Right hindlimb (tissue), 1 donor: ENCODE data around the gene ADGRG3.

ENCODE experiments used
- DNase-seq: peaks from one replicate; pipeline ENCODE4 v3.0.0-alpha.2; 2018

Gene ADGRG3

DNA sequence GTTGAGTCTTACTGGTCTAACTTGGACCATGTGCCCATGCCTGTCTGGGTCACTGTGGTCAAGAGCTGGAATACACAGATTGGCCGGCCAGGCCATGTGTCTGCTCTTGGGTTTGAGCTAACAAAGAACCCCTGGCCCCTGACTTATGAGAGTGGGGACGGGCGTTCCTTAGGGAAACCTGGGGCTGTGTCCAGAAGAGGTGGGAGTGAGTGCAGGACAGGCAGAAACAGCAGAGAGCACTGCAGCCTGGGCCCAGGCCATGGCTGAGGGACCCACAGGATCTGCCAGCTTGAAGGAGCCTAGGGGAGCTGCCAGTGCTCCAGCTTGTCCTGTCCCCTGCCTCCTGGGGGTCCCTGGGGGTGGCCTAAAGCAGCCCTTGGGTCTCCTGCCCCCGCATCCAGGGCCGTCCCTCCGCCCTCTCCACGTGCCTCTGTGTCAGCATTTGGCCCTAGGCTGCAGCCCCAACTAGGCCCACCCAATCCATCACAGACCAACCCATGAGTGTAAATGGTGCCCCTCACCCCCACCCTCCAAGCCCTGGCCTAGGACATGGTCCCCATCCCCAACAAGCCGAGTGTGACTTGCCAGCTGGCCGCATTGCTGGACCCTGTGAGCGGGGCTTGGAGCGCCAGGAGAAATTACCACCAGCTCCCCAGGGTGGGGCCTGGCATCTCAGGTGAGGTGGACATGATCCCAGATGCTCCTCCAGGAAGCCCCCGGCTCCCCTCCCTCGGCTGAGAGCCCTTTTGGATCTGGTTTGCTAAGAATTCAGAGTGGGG, 14.0 kb downstream of the ADGRG3 start:
- no peak for DNase-seq

DNA sequence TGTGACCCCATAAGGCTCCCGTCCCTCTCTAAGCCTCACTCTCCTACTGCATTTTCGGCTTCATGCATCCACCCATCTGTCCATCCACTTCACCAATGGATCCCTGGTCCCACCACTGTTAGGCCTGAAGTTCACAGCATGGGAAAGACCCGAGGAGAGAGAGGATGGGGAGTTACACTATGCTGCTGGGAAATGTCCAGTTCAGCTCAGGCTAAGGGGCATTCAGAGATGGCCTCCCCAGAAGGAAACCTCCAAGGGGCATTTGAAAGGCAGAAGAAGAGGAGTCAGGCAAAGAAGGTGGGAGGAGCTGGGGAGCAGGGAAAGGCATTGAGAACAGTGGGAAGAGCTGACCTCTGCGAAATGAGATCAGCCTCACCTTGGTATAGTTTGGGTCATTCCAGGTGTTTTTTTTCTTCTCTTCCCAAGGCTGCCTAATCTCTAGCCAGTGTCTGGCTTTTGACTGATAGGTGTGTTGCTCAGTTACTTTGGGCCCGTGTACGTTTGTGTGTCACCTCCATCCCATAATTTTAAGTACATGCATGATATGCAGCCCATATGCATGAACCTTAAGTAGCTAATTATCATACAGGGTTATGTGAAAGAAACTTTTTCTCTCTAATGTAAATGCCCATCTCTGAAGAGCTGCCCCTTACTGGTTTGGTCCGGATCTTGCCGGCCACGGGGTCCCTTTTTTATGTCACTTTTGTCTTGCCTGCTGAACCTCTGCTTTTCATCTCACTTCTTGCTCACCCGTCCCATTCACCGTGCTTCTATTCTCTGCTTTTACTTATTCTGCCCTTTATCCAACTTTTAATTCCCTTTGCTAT, 14.9 kb downstream of the ADGRG3 start:
- DNase-seq: no peak

DNA sequence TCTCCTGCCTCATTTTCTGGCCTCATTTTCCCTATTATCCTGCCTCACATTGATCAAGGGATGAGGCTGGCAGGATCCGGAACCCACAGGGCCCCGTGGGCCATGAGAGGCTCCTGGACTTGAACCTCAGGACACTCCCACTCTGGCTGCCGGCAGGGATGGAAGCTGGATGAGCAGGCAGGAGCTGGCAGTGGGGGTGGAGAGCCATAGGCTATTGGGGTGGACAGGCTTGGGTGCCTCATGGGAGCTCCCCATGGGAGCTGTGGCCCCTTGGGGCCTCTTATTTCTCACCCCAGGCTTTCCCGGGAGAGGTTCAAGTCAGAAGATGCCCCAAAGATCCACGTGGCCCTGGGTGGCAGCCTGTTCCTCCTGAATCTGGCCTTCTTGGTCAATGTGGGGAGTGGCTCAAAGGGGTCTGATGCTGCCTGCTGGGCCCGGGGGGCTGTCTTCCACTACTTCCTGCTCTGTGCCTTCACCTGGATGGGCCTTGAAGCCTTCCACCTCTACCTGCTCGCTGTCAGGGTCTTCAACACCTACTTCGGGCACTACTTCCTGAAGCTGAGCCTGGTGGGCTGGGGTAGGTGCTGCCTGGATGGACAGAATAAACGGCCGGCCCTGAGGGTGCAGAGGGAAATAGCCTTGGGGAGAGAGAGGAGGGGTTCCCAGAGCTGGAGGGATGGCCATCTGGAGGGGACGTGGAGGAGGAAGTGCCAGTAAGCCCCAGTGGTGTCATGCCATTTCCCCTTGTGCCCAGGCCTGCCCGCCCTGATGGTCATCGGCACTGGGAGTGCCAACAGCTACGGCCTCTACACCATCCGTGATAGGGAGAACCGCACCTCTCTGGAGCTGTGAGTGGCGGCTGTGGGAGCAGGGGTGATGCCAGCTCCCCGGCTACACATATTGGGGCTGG, 15.8 kb downstream of the ADGRG3 start:
- no peak for DNase-seq

DNA sequence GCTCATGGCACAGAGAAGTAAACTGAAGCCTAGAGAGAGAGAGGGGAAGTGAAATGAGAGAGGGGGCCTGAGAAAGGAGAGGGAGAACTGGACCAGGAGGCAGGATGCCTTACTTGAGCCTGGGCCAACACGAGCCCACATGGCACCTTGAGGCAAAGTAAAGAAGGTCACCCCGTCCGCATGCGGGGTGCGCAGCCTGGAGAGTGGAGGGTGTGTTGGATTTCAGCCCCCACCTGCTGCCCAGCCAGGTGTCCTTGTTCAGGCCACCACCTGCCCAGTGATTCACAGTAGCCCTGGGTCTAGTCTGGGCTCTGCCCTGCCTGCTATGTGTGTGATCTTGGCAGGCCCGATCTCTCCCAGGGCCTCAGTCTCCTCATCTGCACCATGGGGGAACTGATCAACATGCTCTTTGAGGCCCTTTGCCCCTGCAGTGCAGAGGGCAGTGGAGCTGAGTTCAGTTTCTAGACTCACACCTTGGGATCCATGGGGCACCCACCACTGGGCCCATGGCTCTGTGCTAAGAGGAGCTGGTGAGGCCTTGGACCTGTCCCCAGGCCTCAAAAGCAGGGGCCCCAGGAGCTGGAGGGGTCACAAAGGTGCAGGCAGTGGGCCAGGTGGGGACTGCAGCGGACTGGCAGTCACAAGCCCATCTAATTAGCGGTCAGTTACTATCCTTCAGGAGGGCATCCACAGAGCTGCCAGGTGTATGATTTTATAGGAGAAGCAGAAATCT, 16.7 kb downstream of the ADGRG3 start:
- no peak for DNase-seq

DNA sequence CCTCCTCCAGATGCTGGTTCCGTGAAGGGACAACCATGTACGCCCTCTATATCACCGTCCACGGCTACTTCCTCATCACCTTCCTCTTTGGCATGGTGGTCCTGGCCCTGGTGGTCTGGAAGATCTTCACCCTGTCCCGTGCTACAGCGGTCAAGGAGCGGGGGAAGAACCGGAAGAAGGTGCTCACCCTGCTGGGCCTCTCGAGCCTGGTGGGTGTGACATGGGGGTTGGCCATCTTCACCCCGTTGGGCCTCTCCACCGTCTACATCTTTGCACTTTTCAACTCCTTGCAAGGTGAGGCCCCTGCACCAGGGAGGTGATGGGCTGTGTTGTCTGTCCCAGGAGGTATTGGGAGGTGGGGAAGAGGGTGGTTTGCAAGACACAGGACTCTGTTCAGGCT, 17.5 kb downstream of the ADGRG3 start:
- DNase-seq: no peak

DNA sequence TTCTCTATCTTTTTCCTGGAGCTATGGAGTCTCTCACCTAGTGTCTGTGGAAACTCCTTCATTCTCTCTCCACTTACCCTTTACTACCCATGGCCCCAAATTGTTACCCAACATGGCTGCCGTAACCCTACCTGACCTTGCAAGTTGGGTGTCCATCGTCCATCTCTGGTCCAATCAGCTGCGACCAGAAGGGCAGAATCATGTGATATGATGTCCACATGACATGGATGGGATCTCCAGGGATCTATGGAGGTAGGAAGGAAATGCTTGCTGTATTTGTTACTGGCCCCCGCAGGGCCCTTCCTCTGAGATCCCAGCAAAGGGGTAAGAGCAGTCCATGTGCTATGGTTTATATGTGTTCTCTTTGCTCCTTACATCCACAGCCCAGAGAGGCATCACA, 18.5 kb downstream of the ADGRG3 start:
- no peak for DNase-seq

DNA sequence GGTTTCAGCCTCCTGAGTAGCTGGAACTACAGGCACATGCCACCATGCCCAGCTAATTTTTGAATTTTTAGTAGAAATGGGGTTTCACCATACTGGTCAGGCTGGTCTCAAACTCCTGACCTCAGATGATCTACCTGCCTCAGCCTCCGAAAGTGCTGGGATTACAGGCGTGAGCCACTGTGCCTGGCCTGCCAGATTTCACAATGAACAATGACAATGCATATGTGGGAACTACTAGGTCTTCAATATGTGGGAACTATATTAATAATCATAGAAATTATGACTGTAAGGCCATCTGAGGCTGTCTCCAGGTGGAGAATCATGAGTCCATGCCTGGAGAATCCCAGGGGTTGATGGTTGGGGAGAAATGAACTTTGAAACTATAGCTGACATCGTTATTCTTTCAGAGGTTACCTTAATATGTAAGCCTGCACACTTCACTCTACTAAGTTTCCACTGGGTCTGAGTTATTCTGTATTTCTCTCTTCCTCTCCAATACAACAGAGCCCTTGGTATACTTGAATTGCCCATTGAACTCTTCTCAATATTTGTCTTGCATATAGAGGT, 19.3 kb downstream of the ADGRG3 start:
- no peak for DNase-seq

DNA sequence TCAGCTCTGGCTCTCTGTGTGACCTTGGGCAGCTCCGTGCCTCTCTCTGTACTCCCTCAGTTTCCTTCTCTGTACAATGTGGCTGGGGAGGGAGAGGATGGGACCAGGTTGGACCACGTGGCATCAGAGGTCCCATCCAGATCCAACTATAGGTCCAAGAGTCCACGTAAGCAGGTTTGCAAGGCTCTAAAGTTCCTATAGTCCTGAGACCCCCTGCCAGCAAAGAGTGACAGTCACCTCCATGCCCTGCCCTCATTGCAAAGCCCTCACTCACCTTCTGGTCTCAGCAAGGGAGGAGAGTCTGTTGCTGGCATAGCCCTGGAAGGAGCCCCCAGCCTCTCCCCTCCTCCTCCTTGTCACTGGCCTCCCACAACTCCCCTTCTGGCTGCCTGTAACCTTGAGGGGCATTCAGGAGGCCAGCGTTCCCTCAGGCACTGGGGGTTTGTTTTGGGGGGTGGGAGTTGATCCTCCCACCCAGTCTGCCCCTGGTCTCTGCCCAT, 20.4 kb downstream of the ADGRG3 start:
- no peak for DNase-seq

DNA sequence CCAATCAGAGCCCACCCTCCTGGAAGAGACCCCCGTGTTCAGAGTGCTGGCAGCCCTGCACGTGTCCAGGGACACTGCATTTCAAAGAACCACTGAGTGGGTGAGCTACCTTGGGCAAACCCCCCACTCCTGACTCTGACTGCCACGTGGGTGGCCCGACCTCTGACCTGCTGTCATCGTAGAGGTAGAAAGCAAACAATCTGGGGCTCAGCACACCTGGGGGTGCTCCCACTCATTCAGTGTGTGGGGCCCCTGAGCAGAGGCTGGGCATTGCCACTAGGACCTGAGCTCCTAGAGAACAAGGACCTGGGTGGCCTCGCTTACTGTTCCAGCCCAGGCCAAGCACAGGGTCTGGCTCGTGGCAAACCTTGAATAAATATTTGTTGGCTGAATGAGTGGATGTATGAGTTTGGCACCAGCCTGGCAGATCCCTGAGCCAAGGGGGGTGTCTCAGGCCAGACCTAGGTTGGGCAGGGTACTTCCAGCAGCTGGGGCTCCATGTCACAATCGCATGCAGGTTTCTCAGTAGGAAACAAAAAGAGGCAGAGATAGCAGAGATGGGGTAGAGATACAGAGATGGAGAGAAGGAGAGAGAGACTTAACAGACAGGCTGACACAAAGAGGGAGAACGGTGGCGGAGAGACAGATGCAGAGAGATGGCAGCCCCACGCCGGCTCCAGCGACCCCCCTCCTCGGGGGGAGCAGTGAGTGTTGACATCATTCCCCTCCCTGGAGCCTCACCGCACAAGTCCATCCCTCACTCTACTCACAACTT, 21.1 kb downstream of the ADGRG3 start:
- DNase-seq: no peak

DNA sequence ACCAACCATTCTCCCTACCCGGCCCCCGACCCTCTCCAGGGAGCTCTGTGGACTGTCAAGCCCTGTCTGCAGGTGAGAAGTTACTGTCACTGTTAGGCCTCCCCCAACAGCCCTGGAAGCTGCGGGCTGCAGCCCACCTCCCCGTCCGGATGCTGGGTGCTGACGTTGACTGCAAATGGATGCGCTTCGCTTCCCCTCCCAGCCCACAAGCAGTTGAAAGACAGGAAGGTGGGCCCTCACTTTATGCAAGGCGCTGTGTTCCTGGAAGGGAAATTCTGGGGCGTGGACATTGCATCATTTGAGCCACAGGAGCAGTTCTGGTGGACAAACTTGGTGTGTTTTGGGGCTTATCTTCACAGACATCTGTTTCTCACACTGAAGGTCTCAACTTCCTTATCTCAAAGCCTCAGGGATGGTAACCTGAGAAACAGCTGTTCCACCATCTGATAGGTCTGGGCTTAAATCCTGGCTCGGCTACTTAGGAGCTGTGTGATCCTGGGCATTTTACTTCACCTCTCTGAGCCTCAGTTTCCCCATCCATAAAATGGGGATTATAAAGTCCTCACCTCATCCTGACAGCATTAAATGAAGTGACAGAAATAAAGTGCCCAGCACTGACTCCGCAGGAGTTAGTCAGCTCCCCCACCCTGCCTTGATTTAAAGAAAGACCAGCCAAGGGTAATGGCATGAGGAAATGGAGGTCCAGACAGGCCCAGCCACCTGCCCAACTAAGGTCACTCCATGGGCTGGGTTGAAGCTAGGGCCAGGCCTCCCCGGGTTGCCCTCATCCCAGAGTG, 21.9 kb downstream of the ADGRG3 start:
- DNase-seq: peak; percentile 35

DNA sequence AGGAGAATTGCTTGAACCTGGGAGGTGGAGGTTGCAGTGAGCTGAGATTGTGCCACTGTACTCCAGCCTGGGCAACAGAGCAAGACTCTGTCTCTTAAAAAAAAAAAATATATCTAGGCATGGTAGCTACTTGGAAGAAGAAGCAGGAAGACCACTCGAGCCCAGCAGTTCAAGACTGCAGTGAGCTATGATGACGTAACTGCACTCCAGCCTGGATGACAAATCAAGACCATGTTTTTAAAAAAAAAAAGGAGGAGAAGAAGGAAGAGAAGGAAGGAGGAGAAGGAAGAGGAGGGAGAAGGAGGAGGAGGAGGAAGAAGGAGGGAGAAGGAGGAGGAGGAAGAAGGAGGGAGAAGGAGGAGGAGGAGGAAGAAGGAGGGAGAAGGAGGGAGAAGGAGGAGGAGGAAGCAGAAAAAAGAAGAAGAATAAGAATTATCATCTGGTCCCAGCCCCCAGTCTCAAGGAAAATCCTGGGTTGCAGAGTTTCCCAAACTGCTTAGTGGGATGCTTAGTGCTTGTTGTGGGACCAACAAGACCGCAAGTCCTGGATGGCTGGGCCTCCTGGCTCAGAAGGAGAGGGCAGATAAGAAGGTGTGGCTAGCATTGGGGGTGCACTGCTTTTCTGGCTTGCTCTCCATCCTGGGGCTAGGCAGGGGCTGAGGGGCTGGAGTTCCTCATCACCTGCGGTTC, 22.8 kb downstream of the ADGRG3 start:
- no peak for DNase-seq

DNA sequence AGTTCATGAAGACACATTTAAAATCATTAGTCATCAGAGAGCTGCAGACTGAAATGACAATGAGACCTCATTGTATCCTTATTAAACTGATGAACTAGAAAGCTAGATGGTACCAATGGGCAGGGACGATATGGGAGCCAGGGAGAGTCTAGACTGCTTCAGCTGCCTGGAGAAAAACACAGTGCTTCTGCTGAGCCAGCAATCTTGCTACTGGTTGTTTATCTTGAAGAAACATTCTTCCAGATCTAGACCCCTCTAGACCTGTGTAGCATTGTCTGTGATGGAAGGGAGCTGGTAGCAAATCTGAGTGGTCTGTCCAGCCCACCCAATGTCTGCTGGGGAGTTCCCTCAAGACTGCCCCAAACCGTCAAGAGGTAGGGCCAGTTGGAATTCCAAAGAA, 24.5 kb downstream of the ADGRG3 start:
- DNase-seq: no peak

DNA sequence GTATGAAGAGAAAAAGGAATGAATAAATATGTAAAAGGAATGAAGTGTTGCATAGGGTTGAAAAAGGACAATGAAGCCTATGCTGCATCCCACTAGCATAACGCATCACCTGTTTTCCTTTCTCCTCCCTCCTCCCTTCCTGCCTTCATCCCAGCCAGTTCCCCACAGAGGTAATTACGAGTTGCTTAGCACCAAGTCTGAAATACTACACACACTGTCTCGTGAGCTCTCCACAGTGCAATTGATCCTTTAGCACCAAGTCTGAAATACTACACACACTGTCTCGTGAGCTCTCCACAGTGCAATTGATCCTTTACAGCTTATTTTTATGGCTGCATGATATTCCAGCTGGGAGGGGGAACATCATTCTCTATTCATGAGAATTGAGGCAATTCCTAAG, 25.4 kb downstream of the ADGRG3 start:
- DNase-seq: no peak

DNA sequence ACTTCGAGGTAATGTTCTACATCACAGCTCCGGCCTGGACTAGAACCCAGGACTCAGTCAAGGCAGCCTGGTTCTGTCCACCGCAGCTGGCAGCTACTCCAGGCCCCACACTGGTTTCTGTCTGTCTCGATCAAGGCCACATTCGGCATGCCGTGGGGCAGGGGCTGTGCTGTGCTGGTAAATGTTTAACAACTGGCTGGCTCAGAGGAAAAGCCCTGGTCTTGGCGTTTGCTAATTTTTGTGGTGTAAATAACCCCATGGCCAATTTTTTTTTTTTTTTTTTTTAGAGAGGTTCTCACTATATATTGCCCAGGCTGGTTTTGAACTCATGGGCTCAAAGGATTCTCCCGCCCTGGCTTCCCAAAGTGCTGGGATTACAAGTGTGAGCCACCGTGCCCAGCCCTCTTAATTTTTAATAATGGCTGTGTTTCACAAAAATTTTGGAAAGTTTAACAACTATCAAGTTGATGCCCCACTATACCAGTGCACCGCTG, 26.2 kb downstream of the ADGRG3 start:
- no peak for DNase-seq

DNA sequence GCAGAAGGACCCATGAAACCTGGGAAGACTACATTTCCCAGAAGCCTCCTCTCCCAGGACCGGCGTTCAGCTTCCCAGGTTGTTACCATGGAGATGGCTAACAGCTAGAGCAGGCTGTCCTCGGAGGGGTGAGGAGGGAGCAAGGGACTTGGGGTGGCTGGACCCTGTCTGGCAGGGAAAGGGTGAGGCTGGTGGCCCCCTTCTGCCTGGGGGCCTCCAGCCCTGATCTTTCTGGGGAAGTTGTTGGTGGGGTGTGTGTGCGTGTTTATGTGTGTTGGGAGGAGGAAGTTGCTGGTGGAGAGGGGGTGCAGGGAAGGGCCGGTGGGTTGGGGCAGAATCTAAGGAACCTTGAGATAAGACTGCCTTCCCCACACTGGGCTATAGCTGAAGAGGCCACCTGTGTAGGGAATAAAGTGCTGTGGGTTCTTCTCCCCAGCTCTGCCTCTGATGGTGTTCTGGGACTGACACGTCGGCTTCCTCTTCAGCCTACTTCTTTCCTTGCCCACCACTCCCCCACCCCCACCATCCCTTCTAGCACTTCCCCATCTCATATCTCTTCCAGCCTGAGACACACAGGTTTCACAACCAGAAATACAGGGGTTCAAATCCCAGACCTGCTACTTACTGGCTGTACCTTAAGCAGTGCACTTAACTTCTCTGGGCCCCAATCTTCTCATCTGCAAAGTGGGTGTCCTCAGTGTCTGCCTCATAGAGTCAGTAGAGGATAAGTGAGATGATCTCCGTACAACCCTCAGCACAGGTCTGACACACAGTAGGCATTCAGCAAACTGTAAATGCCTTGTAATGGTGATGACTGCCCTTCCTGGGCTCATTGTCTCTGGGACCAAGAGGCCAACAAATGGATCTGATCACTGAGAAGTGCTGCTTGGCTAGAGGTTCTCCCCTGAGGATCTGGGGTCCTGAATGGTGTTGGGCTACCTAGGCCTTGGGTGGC, 26.9 kb downstream of the ADGRG3 start, which contains the start of gene DRC7:
TSS of gene DRC7 (plus strand) at position 82 of the 955 bp plus-strand sequence. CDS start 3,144 bp downstream, outside the sequence.
- DNase-seq: no peak

DNA sequence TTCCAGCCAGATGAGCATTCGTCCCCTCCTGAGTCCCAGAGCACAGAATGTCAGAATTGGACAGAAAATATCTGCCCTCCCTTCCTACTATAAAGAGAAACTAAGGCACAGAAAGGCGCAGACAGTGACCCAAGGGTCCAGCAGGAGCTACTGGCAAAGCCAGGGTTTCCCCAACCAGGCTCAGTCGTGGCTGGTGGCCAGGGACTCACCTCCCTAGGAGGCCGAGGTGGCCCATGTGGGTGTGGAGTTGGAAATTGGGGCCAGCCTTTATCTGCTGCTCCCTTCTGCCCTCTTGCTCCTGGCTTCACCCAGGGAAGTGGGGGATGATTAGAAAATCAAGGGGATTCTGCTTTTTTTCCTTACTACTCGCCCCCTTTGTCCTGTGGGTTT, 27.6 kb downstream of the ADGRG3 start:
- no peak for DNase-seq

DNA sequence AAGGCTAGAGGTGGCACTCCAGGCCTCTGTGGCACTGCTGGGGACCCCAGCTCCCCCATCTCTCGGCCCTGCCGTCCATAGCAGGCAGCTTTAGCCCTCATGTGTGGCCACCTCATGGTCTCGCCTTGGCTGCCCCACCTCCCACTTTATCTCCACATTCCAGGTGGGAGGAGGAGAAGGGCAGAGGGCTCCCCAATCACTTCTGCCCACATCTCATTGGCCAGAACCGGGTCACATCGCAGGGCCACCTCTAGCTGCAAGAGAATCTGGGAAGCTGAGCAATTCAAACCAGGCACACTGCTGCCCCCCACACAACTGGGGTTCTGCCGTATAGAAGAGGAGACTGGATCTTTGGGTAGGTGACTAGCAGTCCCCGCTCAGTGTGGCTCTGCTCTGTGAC, 28.1 kb downstream of the ADGRG3 start:
- DNase-seq: no peak

DNA sequence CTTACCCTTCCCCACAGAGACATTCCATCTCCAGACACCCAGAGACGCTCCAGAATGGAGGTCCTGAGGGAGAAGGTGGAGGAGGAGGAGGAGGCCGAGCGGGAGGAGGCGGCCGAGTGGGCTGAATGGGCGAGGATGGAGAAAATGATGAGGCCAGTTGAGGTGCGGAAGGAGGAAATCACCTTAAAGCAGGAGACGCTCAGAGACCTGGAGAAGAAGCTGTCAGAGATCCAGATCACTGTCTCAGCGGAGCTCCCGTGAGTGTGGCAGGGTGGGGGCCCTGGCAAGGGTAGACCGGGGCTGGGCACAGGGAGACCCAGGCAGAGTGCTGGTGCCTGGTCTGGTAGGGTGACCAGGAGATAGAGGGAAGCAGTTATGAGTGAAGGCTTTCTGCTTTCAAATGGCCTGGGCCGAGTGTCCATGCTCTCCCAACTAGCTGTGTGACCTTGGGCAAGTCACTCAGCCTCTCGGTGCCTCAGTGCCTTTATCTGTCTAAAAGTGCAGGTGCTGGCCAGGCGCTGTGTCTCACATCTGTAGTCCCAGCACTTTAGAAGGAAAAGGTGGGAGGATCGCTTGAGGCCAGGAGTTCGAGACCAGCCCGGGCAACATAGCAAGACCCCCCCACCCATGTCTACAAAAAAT, 29.9 kb downstream of the ADGRG3 start:
- no peak for DNase-seq
